Activated T-cell treated with anti-CD3 and anti-CD28 coated beads, Interleukin-2, amount 50 U/mL, for 48 hours (primary cell): ENCODE data around the gene CHPF.

Source experiments
- DNase-seq, 2 experiments: peaks; one replicate each; pipeline ENCODE4 v3.0.0-alpha.2; 2020

CHPF gene

GRCh38 chr2:219511547-219512325 is 31.9 kb downstream of the CHPF start:
- DNase-seq, result no peak

- DNase-seq, result no peak
These were observed 33.0 kb downstream of the CHPF start for GRCh38 chr2:219510512-219511135.

GRCh38 chr2:219509780-219510511 is 33.7 kb downstream of the CHPF start:
- peak; percentile 63 to 74 for DNase-seq

- DNase-seq, result no peak
These were observed 34.4 kb downstream of the CHPF start for GRCh38 chr2:219508971-219509779.

GRCh38 chr2:219508444-219508734 is 35.2 kb downstream of the CHPF start:
- DNase-seq, result no peak

- no peak for DNase-seq
These were observed 35.8 kb downstream of the CHPF start for GRCh38 chr2:219507581-219508443.

GRCh38 chr2:219506802-219507526 is 36.6 kb downstream of the CHPF start:
- no peak for DNase-seq

GRCh38 chr2:219506153-219506801 is 37.3 kb downstream of the CHPF start:
- DNase-seq, result no peak

- DNase-seq, result no peak
These were observed 38.0 kb downstream of the CHPF start for GRCh38 chr2:219505585-219505984.

- no peak for DNase-seq
These were observed 41.0 kb downstream of the CHPF start for GRCh38 chr2:219502618-219503017.

GRCh38 chr2:219501849-219502248 is 41.8 kb downstream of the CHPF start:
- no peak for DNase-seq

GRCh38 chr2:219500135-219500534 is 43.5 kb downstream of the CHPF start:
- no peak for DNase-seq

GRCh38 chr2:219499555-219499954 is 44.1 kb downstream of the CHPF start:
- no peak for DNase-seq

GRCh38 chr2:219499058-219499307 is 44.6 kb downstream of the CHPF start:
- DNase-seq, result no peak

- peak; percentile 96 for DNase-seq
These were observed 45.1 kb downstream of the CHPF start, which contains the start of gene GMPPA for GRCh38 chr2:219498280-219499057. TSS of gene GMPPA (plus strand) at chr2:219498891. CDS start at chr2:219499976, 1,085 bp downstream.

GRCh38 chr2:219497495-219498279 is 45.9 kb downstream of the CHPF start:
- peak; percentile 48 to 59 for DNase-seq

- peak in 1 of 2 experiments; percentile 36 for DNase-seq
These were observed 46.6 kb downstream of the CHPF start for GRCh38 chr2:219496825-219497494.

- DNase-seq, result peak in 1 of 2 experiments; percentile 25
These were observed 47.3 kb downstream of the CHPF start for GRCh38 chr2:219496247-219496824.
